Esophagus muscularis mucosa (tissue), 4 donors: ENCODE data around the gene CCIN.

Source experiments
- EP300 ChIP-seq: sonication (generic); formaldehyde crosslinking; IDR thresholded peaks from one replicate; pipeline ENCODE4 v1.6.1; 2017; ENCODE audit warnings: antibody characterized with exemption
- POLR2A ChIP-seq: fragments of 450-650 bp; IDR thresholded peaks from one replicate; pipeline ENCODE4 v1.6.1; 2017; ENCODE audit warnings: antibody characterized with exemption, moderate library complexity, mild to moderate bottlenecking, low read depth
- TF ChIP-seq, protein P1 (sequence below), 3 experiments: fragments of 200-600 bp in 2 of 3; fragments of 450-650 bp in 1 of 3; sonication (generic) in 2 of 3; IDR thresholded peaks; one replicate each; pipeline ENCODE4 v1.5.1; 2017 to 2019; ENCODE audit warnings: antibody characterized with exemption in 3 of 3, mild to moderate bottlenecking in 2 of 3, moderate library complexity in 1 of 3

DNA sequence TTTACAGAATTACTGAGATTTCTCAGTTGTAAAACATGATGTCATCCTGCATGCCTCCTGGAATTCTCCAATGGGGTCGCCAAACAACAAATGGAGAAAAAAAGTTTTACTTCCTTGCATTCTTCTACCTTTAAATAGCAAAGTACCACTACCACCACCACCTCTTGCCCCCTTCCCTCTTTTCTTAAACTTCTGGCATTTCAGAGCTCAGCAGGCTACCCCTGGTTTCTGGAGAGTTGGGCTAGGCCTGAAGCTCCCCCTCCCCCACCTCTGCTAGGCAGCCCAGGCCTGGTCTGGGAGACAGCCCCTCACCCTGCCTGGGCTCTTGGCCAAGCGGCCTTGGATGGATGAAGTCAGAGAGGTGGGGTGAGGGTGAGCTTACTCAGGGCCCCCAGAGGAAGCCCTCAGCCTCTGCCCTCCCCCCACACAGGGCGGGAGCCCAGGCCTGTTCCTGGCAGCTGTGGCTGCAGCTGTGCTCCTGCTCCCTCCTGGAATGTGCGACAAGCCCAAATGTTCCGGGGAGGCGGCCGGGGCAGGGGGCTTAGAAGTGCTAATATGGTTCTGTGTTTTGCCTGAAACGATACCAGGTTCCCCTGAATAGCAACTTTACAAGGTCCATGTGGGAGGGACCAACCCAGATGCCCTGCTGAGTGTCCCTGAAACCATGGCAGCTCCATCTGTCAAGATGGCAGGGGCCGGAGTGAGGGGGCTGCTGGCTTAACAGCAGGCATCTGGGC lies 6.0 kb upstream of the CCIN start:
- TF ChIP-seq, protein P1, sequence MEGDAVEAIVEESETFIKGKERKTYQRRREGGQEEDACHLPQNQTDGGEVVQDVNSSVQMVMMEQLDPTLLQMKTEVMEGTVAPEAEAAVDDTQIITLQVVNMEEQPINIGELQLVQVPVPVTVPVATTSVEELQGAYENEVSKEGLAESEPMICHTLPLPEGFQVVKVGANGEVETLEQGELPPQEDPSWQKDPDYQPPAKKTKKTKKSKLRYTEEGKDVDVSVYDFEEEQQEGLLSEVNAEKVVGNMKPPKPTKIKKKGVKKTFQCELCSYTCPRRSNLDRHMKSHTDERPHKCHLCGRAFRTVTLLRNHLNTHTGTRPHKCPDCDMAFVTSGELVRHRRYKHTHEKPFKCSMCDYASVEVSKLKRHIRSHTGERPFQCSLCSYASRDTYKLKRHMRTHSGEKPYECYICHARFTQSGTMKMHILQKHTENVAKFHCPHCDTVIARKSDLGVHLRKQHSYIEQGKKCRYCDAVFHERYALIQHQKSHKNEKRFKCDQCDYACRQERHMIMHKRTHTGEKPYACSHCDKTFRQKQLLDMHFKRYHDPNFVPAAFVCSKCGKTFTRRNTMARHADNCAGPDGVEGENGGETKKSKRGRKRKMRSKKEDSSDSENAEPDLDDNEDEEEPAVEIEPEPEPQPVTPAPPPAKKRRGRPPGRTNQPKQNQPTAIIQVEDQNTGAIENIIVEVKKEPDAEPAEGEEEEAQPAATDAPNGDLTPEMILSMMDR (IDR thresholded peaks at IDR 0.05) = no peak
- TF ChIP-seq POLR2A = no peak
- no peak for TF ChIP-seq EP300
